GM20000 (cell line): ENCODE measurements around the gene ASB9.

Experiments used
- DNase-seq: peaks from one replicate; pipeline ENCODE4 v3.0.0; 2012; ENCODE audit warnings: low spot score
- TF ChIP-seq, protein P1 (sequence below): IDR thresholded peaks from 2 replicates; pipeline ENCODE4 v1.5.1; 2012; ENCODE audit warnings: mild to moderate bottlenecking, control low read depth; ENCODE audit errors: extremely low read depth, missing control alignments

The ASB9 gene

DNA sequence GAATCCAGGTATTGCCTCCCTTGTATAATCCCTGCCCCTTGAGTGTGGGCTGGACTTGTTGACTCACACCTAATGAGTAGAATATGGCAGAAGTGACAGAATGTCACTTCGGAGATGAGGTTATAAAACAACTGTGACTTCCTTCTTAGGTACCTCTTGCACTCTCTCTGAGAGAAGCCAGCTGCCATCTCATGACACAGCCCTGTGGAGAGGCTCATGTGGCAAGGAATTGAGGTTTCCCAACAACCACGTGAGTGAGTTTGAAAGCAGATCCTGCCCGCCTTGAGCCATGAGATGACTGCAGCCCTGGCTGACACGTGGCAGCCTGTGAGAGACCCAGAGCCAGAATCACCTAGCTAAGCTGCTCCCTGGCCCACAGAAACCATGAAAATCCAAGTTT is 32.0 kb upstream of the ASB9 start:
- TF ChIP-seq, protein P1, sequence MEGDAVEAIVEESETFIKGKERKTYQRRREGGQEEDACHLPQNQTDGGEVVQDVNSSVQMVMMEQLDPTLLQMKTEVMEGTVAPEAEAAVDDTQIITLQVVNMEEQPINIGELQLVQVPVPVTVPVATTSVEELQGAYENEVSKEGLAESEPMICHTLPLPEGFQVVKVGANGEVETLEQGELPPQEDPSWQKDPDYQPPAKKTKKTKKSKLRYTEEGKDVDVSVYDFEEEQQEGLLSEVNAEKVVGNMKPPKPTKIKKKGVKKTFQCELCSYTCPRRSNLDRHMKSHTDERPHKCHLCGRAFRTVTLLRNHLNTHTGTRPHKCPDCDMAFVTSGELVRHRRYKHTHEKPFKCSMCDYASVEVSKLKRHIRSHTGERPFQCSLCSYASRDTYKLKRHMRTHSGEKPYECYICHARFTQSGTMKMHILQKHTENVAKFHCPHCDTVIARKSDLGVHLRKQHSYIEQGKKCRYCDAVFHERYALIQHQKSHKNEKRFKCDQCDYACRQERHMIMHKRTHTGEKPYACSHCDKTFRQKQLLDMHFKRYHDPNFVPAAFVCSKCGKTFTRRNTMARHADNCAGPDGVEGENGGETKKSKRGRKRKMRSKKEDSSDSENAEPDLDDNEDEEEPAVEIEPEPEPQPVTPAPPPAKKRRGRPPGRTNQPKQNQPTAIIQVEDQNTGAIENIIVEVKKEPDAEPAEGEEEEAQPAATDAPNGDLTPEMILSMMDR, result no peak
- DNase-seq, result no peak

DNA sequence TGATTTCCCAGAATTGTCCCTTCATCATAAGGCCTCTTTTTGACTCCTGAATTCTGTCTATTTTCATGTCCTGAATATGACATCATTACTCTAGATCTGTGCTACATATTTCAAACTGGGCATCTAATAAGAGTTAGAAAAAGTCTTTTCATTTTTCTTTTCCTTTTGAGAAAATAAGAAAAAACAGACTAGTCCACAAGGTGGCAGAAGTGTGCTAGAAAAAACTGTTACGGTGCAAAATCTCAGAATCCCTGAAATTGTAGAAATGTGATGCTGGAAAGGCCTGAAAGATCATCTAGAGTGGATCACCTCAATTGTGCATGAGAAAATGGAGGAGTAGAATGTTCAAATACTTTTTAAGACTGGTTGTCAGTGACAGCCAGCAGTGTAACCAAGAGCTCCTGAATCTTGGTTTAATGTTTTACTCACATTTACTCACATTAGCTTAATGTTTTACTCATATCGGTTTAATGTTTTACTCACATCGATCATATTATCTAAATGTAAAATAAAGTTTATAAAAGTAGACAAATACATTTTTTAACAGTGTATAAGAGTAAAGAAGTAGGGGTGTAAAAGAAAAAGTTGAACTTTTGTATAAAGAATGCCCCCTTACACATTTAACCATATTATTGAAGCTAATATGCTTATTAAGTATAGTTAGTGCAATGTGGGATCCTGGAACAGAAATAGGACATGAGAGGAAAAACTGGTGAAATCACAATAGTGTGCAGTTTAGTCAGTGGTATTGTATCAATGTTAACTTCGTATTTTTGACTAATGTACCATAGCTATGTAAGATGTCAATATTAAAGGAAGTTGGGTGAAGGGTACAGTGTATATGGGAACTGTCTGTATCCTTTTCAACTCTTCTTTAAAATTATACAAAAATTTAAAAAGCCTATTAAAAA is 30.3 kb upstream of the ASB9 start:
- DNase-seq, result peak; percentile 7
- TF ChIP-seq, protein P1, result no peak

DNA sequence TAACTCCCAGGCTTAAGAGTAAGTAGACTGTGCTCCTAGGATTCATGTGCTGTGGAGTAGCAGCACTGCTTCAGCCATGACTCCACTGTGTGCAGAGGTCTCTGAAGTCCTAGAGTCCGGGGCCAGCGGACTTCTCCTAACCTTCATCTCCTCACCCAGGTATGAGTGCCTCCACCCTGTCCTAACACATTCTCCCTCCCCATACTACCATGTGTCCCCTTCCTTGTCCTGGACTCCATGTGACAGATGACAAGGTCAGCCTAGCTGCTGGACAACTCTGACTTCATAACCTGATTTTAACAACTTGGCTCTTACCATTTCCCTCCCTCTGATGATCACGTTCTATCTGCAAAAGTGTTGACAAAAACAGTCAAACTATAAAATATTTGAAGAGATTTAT is 28.9 kb upstream of the ASB9 start:
- TF ChIP-seq, protein P1, result no peak
- DNase-seq, result no peak

DNA sequence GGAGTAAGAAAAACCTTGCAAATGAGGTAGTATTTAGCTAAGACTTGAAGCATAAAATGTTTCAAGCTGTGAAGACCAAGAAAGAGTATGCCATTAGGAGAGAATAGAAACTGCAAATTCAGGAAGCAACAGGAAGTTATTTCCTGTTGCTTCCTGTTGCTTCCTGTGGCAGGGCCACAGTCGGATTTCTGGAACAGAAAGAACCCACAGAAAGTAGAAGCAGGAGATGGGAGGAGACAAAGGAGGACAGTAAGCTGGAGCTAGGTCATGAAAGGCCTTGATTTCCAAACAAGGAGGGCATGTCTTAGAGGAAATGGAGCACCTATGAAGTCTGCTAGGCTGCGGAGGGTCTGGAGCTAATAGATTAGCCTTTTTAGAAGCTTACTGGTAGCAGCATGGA is 28.3 kb upstream of the ASB9 start:
- TF ChIP-seq, protein P1, result no peak
- no peak for DNase-seq

DNA sequence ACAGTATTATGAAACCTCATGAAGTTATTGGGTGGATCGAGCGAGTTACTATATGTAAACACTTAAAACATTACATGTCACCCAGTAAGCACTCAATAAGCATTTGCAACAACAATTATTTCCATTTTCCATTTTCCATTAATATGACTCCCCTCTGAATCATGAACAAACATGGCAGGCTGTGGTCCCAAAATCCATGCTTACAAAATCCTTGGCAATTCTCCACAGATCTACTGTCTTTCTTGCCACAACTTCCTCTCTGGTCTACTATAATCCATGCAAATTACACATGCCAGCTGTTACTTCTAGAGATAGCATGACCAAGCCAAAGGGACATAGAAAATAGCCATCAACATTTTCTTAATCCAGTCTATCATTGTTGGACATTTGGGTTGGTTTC is 23.6 kb upstream of the ASB9 start:
- TF ChIP-seq, protein P1, result no peak
- no peak for DNase-seq

DNA sequence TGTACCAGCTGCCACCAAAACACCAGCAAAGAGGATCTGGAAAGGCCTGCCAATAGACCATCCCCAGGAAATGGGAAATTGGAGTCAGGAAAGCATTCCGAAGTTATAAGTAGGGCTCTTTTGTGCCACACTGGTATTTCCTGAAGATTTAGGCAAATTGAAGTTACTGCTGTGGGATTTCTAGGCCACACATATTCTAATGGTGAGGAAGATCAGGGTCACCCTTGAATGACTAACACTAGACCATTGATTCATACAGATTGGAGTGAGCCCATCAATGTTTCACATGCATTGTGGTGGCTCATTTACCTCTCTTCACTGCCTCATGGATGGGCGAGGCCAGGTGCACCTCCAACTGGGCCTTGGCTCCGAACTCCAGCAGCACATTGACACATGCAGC is 23.0 kb upstream of the ASB9 start:
- TF ChIP-seq, protein P1, result no peak
- no peak for DNase-seq

DNA sequence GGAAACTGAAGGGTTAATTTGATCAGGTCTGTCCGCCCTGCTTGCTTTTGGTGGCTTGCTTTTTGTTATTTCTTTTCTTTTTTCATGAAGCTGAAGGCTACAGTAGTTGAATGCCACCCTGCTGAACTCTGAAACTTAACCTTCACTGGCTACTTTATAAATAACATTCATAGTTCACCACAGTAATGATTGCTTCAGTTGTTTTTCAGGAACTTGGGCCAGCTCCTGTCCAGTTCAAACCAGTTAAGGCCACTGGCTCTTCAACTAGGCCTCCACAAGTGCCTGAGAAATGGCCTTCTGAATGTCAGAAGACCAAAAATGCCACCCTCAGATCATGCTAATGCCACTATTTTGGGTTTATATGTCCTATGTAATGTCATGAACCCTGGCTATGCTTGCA is 7.7 kb upstream of the ASB9 start:
- DNase-seq, result no peak
- TF ChIP-seq, protein P1, result no peak
